ENCODE results near the gene SCN5A.

DNA sequence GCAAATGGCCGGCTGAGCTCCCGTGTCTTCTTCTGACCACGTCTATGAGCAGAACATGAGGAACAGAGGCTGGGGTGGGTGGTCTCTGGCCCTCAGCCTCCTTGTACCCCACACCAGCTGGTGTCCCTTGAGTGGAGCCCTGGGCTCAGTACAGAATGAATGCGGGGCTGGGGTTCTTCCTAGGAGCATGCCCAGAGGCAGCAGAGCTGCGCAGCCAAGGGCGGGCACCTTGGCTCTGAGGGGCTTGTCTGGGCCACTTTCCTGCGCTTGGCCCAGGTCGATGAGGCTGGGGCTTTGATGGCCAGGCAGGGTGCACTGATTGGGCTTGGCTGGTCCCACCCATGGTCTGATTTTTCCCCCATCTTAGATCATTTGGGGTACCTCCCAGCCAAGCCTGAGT is 6.4 kb downstream of the SCN5A start:
- no peak for TF ChIP-seq EZH2phosphoT487 (IDR thresholded peaks at IDR 0.05)
- TF ChIP-seq, protein P1, sequence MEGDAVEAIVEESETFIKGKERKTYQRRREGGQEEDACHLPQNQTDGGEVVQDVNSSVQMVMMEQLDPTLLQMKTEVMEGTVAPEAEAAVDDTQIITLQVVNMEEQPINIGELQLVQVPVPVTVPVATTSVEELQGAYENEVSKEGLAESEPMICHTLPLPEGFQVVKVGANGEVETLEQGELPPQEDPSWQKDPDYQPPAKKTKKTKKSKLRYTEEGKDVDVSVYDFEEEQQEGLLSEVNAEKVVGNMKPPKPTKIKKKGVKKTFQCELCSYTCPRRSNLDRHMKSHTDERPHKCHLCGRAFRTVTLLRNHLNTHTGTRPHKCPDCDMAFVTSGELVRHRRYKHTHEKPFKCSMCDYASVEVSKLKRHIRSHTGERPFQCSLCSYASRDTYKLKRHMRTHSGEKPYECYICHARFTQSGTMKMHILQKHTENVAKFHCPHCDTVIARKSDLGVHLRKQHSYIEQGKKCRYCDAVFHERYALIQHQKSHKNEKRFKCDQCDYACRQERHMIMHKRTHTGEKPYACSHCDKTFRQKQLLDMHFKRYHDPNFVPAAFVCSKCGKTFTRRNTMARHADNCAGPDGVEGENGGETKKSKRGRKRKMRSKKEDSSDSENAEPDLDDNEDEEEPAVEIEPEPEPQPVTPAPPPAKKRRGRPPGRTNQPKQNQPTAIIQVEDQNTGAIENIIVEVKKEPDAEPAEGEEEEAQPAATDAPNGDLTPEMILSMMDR (IDR thresholded peaks at IDR 0.05) = no peak
